CD8-positive, alpha-beta memory T cell (primary cell): ENCODE results near the gene IL1A. TPM values are rescaled to one million over a fixed set of nuclear protein-coding genes. Genes with fewer than 3 reads are reported as not detected.

Experiments used
- CTCF ChIA-PET: fragments of 350-600 bp; sonication (Branson Sonifier 250); formaldehyde crosslinking; loops from one replicate; lab custom pipeline; 2021; ENCODE audit warnings: antibody characterized with exemption; lab: Charles Lee
- POLR2A ChIA-PET: fragments of 350-600 bp; sonication (Branson Sonifier 250); formaldehyde crosslinking; loops from one replicate; lab custom pipeline; 2021; ENCODE audit warnings: antibody characterized with exemption; lab: Charles Lee
- DNase-seq, 5 donors: peaks; one replicate each; pipeline versions ENCODE4 v3.0.0 to v3.0.0-alpha.2; 2020 to 2022; ENCODE audit warnings: mixed read lengths in 1 of 5
- H3K27ac ChIP-seq: one replicate; pipeline ENCODE4 v1.7.0; 2013; ENCODE audit warnings: low read depth, mild to moderate bottlenecking, low read length, moderate library complexity
- H3K27me3 ChIP-seq: 2 replicates; pipeline ENCODE4 v1.7.0; 2013; ENCODE audit warnings: low read length, mild to moderate bottlenecking; ENCODE audit not compliant: insufficient read depth, poor library complexity, severe bottlenecking
- H3K36me3 ChIP-seq: 2 replicates; pipeline ENCODE4 v1.7.0; 2013; ENCODE audit warnings: mild to moderate bottlenecking, low read length, moderate library complexity; ENCODE audit not compliant: insufficient read depth
- H3K4me1 ChIP-seq: 2 replicates; pipeline ENCODE4 v1.7.0; 2013; ENCODE audit warnings: mild to moderate bottlenecking, low read length, moderate library complexity; ENCODE audit not compliant: insufficient read depth
- H3K4me3 ChIP-seq: 2 replicates; pipeline ENCODE4 v1.7.0; 2013; ENCODE audit warnings: mild to moderate bottlenecking, low read length
- H3K9me3 ChIP-seq: 2 replicates; pipeline ENCODE4 v1.7.0; 2013; ENCODE audit warnings: mild to moderate bottlenecking, low read length
- H3K27ac Mint-ChIP-seq, 8 donors: one replicate each; pipeline ENCODE4 v1.8.0; 2020 to 2021; ENCODE audit warnings: mixed read lengths in 8 of 8, mild to moderate bottlenecking in 6 of 8, inconsistent platforms in 3 of 8, moderate library complexity in 3 of 8
- H3K27me3 Mint-ChIP-seq, 2 donors: one replicate each; pipeline ENCODE4 v1.8.0; 2020 to 2021; ENCODE audit warnings: mixed read lengths in 2 of 2, mild to moderate bottlenecking in 1 of 2, moderate library complexity in 1 of 2
- H3K36me3 Mint-ChIP-seq, 3 donors: one replicate each; pipeline ENCODE4 v1.8.0; 2020 to 2021; ENCODE audit warnings: mixed read lengths in 3 of 3, inconsistent platforms in 1 of 3, mild to moderate bottlenecking in 1 of 3
- H3K4me1 Mint-ChIP-seq, 3 donors: one replicate each; pipeline ENCODE4 v1.8.0; 2020 to 2021; ENCODE audit warnings: mixed read lengths in 3 of 3, inconsistent platforms in 1 of 3, mild to moderate bottlenecking in 1 of 3
- H3K4me3 Mint-ChIP-seq, 7 donors: one replicate each; pipeline ENCODE4 v1.8.0; 2020 to 2021; ENCODE audit warnings: mixed read lengths in 7 of 7, mild to moderate bottlenecking in 6 of 7, moderate library complexity in 4 of 7, inconsistent platforms in 2 of 7
- H3K9me3 Mint-ChIP-seq, 5 donors: one replicate each; pipeline ENCODE4 v1.8.0; 2020 to 2022; ENCODE audit warnings: mixed read lengths in 5 of 5, mild to moderate bottlenecking in 3 of 5, moderate library complexity in 2 of 5, inconsistent platforms in 1 of 5
- polyA plus RNA-seq: library from polyadenylated mRNA; unstranded; fragments of 300-500 nt; fragmentation: Illumina TruSeq; gene quantifications from one replicate; pipeline ENCODE4 v1.2.3, GENCODE V29; 2021
- total RNA-seq, 2 experiments: library from RNA; stranded (reverse); gene quantifications; one replicate each; pipeline ENCODE4 v1.2.3, GENCODE V29; 2021

IL1A gene
- total and polyA plus RNA-seq, 3 experiments from 2014 or later: 2.2 to 3.1 TPM; not detected in 1

GRCh38 chr2:112783187-112783714 lies 1.0 kb downstream of the IL1A start:
- H3K9me3 ChIP-seq: no peaks in the 10 kb centered on the region
- no peaks in the 10 kb centered on the region for H3K36me3 ChIP-seq
- Mint-ChIP-seq H3K27ac (no peak overlapping the region), H3K36me3 (peaks cover 0 to 1% (median 0%) of the 10 kb centered on the region in 3 donors), H3K4me3 (no peak overlapping the region), H3K27me3 (peaks cover 12 to 33% of the 10 kb centered on the region in 2 donors), H3K4me1 (no peaks in the 10 kb centered on the region), H3K9me3 (no peaks in the 10 kb centered on the region)
- CTCF ChIA-PET: no interaction called here
- no peak overlapping the region for H3K4me3 ChIP-seq
- no peaks in the 10 kb centered on the region for H3K4me1 ChIP-seq
- H3K27me3 ChIP-seq: no peaks in the 10 kb centered on the region
- DNase-seq: no peak
- POLR2A ChIA-PET: no interaction called here
- H3K27ac ChIP-seq: no peak overlapping the region

- H3K4me3 Mint-ChIP-seq: no peak overlapping the region
- POLR2A ChIA-PET: no interaction called here
Measured at GRCh38 chr2:112782234-112782799, 2.0 kb downstream of the IL1A start.

GRCh38 chr2:112779598-112779997 lies 4.7 kb downstream of the IL1A start:
- Histone ChIP-seq H3K9me3 (no peaks in the 10 kb centered on the region), H3K4me1 (peaks cover 8% of the 10 kb centered on the region), H3K36me3 (no peaks in the 10 kb centered on the region), H3K27ac (no peak overlapping the region), H3K4me3 (no peak overlapping the region), H3K27me3 (no peaks in the 10 kb centered on the region)
- ChIA-PET CTCF (no interaction called here), POLR2A (no interaction called here)
- peaks cover 12 to 18% (median 13%) of the 10 kb centered on the region in 3 donors for H3K4me1 Mint-ChIP-seq
- H3K9me3 Mint-ChIP-seq: no peaks in the 10 kb centered on the region
- H3K27ac Mint-ChIP-seq: no peak overlapping the region
- H3K36me3 Mint-ChIP-seq: no peaks in the 10 kb centered on the region
- no peak overlapping the region for H3K4me3 Mint-ChIP-seq
- H3K27me3 Mint-ChIP-seq: peaks cover 12 to 16% of the 10 kb centered on the region in 2 donors
- no peak for DNase-seq

More at GRCh38 chr2:112782234-112782799, 2.0 kb downstream of the IL1A start:
- Histone ChIP-seq H3K36me3 (no peaks in the 10 kb centered on the region), H3K9me3 (no peaks in the 10 kb centered on the region), H3K4me3 (no peak overlapping the region), H3K4me1 (peaks cover 3% of the 10 kb centered on the region), H3K27ac (no peak overlapping the region), H3K27me3 (no peaks in the 10 kb centered on the region)
- H3K4me1 Mint-ChIP-seq: peaks cover 4 to 6% (median 6%) of the 10 kb centered on the region in 3 donors
- no peak for DNase-seq
- H3K27ac Mint-ChIP-seq: no peak overlapping the region
- CTCF ChIA-PET: no interaction called here
- peaks cover 0 to 1% (median 0%) of the 10 kb centered on the region in 3 donors for H3K36me3 Mint-ChIP-seq
- no peaks in the 10 kb centered on the region for H3K9me3 Mint-ChIP-seq
- peaks cover 14 to 28% of the 10 kb centered on the region in 2 donors for H3K27me3 Mint-ChIP-seq

- H3K27me3 Mint-ChIP-seq: peaks cover 0 to 9% of the 10 kb centered on the region in 2 donors
- no peaks in the 10 kb centered on the region for H3K36me3 Mint-ChIP-seq
- Histone ChIP-seq H3K27me3 (no peaks in the 10 kb centered on the region), H3K4me3 (no peak overlapping the region), H3K27ac (no peak overlapping the region), H3K36me3 (no peaks in the 10 kb centered on the region), H3K9me3 (no peaks in the 10 kb centered on the region), H3K4me1 (peaks cover 8% of the 10 kb centered on the region)
- peak overlapping the region in 5 of 7 donors; percentile 4 to 45 (median 10) for H3K4me3 Mint-ChIP-seq
- ChIA-PET CTCF (no interaction called here), POLR2A (no interaction called here)
- peak overlapping the region in 6 of 8 donors; percentile 1 to 84 (median 68) for H3K27ac Mint-ChIP-seq
- peaks cover 12 to 18% (median 13%) of the 10 kb centered on the region in 3 donors for H3K4me1 Mint-ChIP-seq
- H3K9me3 Mint-ChIP-seq: no peaks in the 10 kb centered on the region
- no peak for DNase-seq
Measured at GRCh38 chr2:112777036-112777435, 7.3 kb downstream of the IL1A start.

- H3K36me3 Mint-ChIP-seq: no peaks in the 10 kb centered on the region
- ChIA-PET CTCF (no interaction called here), POLR2A (no interaction called here)
- DNase-seq: no peak
- H3K4me1 Mint-ChIP-seq: peaks cover 12 to 18% (median 13%) of the 10 kb centered on the region in 3 donors
- peak overlapping the region in 4 of 8 donors; percentile 3 to 90 (median 52) for H3K27ac Mint-ChIP-seq
- H3K9me3 ChIP-seq: no peaks in the 10 kb centered on the region
- no peak overlapping the region for H3K27ac ChIP-seq
- H3K27me3 Mint-ChIP-seq: peaks cover 0 to 7% of the 10 kb centered on the region in 2 donors
- no peaks in the 10 kb centered on the region for H3K36me3 ChIP-seq
- H3K9me3 Mint-ChIP-seq: no peaks in the 10 kb centered on the region
- H3K27me3 ChIP-seq: no peaks in the 10 kb centered on the region
- H3K4me3 ChIP-seq: no peak overlapping the region
- H3K4me3 Mint-ChIP-seq: no peak overlapping the region
- peaks cover 8% of the 10 kb centered on the region for H3K4me1 ChIP-seq
Measured at GRCh38 chr2:112776113-112776512, 8.2 kb downstream of the IL1A start.

- no peaks in the 10 kb centered on the region for H3K36me3 Mint-ChIP-seq
- no peak overlapping the region for H3K4me3 Mint-ChIP-seq
- peaks cover 12 to 18% (median 13%) of the 10 kb centered on the region in 3 donors for H3K4me1 Mint-ChIP-seq
- Histone ChIP-seq H3K36me3 (no peaks in the 10 kb centered on the region), H3K27me3 (no peaks in the 10 kb centered on the region), H3K4me3 (no peak overlapping the region), H3K27ac (no peak overlapping the region), H3K4me1 (peaks cover 8% of the 10 kb centered on the region), H3K9me3 (no peaks in the 10 kb centered on the region)
- no peak overlapping the region for H3K27ac Mint-ChIP-seq
- peaks cover 0 to 10% of the 10 kb centered on the region in 2 donors for H3K27me3 Mint-ChIP-seq
- ChIA-PET CTCF (interaction anchor here (1.0 kb wide), 1 partner anchor 25 kb away, joined by 3 read pairs; no protein-coding TSS in a partner anchor), POLR2A (no interaction called here)
- DNase-seq: no peak
- no peaks in the 10 kb centered on the region for H3K9me3 Mint-ChIP-seq
Measured at GRCh38 chr2:112774536-112775285, 9.6 kb downstream of the IL1A start.

- H3K27me3 Mint-ChIP-seq: peaks cover 0 to 6% of the 10 kb centered on the region in 2 donors
- Histone ChIP-seq H3K27me3 (no peaks in the 10 kb centered on the region), H3K36me3 (no peaks in the 10 kb centered on the region), H3K27ac (no peak overlapping the region), H3K9me3 (no peaks in the 10 kb centered on the region), H3K4me1 (peaks cover 8% of the 10 kb centered on the region), H3K4me3 (no peak overlapping the region)
- no peaks in the 10 kb centered on the region for H3K36me3 Mint-ChIP-seq
- no peak for DNase-seq
- CTCF ChIA-PET: interaction anchor here (1.3 kb wide), 1 partner anchor 24 kb away, joined by 3 read pairs; no protein-coding TSS in a partner anchor
- no peaks in the 10 kb centered on the region for H3K9me3 Mint-ChIP-seq
- H3K4me3 Mint-ChIP-seq: no peak overlapping the region
- H3K27ac Mint-ChIP-seq: peak overlapping the region in 1 of 8 donors; percentile 32
- peaks cover 12 to 25% (median 17%) of the 10 kb centered on the region in 3 donors for H3K4me1 Mint-ChIP-seq
- POLR2A ChIA-PET: no interaction called here
Measured at GRCh38 chr2:112773556-112773955, 10.7 kb downstream of the IL1A start.
